ENCODE measurements around the gene RSPH9.

DNA sequence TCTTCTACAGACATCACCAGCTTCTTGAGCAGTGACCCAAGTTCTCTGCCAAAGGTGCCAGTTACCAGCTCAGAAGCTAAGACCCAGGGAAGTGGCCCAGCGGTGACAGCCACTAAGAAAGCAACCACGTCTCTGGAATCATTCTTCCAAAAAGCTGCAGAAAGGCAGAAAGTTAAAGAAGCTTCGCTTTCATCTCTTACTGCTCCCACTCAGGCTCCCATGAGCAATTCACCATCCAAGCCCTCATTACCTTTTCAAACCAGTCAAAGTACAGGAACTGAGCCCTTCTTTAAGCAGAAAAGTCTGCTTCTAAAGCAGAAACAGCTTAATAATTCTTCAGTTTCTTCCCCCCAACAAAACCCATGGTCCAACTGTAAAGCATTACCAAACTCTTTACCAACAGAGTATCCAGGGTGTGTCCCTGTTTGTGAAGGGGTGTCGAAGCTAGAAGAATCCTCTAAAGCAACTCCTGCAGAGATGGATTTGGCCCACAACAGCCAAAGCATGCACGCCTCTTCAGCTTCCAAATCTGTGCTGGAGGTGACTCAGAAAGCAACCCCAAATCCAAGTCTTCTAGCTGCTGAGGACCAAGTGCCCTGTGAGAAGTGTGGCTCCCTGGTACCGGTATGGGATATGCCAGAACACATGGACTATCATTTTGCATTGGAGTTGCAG, 31.0 kb upstream of the RSPH9 start:
- TF ChIP-seq EZH2 (optimal IDR thresholded peaks at IDR 0.05; ENCODE audit: low read depth, low read length) = no peak
- TF ChIP-seq, protein P1, sequence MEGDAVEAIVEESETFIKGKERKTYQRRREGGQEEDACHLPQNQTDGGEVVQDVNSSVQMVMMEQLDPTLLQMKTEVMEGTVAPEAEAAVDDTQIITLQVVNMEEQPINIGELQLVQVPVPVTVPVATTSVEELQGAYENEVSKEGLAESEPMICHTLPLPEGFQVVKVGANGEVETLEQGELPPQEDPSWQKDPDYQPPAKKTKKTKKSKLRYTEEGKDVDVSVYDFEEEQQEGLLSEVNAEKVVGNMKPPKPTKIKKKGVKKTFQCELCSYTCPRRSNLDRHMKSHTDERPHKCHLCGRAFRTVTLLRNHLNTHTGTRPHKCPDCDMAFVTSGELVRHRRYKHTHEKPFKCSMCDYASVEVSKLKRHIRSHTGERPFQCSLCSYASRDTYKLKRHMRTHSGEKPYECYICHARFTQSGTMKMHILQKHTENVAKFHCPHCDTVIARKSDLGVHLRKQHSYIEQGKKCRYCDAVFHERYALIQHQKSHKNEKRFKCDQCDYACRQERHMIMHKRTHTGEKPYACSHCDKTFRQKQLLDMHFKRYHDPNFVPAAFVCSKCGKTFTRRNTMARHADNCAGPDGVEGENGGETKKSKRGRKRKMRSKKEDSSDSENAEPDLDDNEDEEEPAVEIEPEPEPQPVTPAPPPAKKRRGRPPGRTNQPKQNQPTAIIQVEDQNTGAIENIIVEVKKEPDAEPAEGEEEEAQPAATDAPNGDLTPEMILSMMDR (IDR thresholded peaks at IDR 0.05; ENCODE audit: low read length) = no peak

Measured in MM.1S (cell line).